ENCODE data around the gene GEMIN8.

Gene GEMIN8

DNA sequence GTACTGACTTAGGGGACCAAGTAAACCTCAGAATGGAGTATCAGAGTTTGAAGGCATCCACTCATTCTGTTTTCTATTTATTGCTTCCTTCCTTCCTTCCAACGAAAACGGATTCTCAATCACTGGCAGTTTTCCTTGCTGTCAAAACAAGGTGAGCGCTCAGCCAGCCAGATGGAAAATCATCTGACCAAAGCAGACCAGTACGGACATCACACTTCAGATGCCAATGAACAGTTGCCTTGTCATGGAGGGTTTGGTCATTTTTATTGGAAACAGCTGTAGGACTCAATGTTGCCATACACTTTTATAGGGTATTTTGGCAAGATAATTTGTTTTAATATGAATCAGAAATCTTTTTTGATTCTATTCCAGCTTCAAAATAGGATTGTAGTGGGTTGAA lies 16.6 kb downstream of the GEMIN8 start:
- TF ChIP-seq, protein P1, sequence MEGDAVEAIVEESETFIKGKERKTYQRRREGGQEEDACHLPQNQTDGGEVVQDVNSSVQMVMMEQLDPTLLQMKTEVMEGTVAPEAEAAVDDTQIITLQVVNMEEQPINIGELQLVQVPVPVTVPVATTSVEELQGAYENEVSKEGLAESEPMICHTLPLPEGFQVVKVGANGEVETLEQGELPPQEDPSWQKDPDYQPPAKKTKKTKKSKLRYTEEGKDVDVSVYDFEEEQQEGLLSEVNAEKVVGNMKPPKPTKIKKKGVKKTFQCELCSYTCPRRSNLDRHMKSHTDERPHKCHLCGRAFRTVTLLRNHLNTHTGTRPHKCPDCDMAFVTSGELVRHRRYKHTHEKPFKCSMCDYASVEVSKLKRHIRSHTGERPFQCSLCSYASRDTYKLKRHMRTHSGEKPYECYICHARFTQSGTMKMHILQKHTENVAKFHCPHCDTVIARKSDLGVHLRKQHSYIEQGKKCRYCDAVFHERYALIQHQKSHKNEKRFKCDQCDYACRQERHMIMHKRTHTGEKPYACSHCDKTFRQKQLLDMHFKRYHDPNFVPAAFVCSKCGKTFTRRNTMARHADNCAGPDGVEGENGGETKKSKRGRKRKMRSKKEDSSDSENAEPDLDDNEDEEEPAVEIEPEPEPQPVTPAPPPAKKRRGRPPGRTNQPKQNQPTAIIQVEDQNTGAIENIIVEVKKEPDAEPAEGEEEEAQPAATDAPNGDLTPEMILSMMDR (IDR thresholded peaks at IDR 0.05; ENCODE audit: extremely low read depth, insufficient read depth, missing control alignments), result no peak
- no peak for DNase-seq (ENCODE audit: low spot score)
- in situ Hi-C loops (cut with MboI; ENCODE audit: low pct_unique_long_range_greater_than_20kb, low sequenced_read_pairs, unreplicated experiment), result no loop called here

DNA sequence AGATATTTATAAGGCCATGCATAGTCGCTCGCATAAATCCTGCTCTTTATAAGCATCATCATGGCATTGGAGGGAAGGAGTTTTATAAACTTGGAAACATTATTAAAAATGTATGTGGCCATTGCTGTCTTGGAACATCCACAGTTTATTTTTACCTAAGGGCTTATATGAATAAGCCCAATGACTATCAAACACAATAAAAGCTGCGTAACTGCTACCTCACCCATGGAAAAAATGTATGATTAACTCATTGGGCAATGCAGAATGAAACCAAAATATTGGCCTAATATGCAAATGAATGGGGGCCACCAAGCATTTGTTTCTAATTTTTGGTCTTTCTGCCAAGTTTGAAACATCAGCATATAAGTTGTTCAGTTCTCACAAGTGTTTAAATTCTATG lies 19.1 kb downstream of the GEMIN8 start:
- DNase-seq (ENCODE audit: low spot score), result no peak
- TF ChIP-seq, protein P1 (IDR thresholded peaks at IDR 0.05; ENCODE audit: extremely low read depth, insufficient read depth, missing control alignments), result no peak
- in situ Hi-C loops (cut with MboI; ENCODE audit: low pct_unique_long_range_greater_than_20kb, low sequenced_read_pairs, unreplicated experiment), result no loop called here

DNA sequence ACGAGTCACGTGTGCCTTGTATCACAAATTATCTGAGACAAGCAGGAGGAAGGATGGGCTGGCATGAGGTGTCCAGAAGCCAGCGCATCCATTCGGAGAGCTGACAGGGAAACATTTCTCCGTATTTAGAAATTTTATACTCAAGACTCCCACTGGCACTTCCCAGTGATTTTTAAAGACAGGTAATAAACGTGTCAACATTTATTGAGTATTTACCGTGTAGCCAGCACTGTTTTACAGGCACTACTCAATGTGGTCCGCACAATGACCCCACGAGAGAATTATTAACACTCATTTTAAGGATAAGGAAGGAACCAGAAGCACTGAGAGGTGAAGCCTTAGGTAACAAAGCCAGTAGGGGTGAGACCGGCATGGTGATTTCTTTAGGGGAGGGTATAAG lies 23.2 kb downstream of the GEMIN8 start:
- in situ Hi-C loops (cut with MboI; ENCODE audit: low pct_unique_long_range_greater_than_20kb, low sequenced_read_pairs, unreplicated experiment), result no loop called here
- no peak for DNase-seq (ENCODE audit: low spot score)
- TF ChIP-seq, protein P1 (IDR thresholded peaks at IDR 0.05; ENCODE audit: extremely low read depth, insufficient read depth, missing control alignments), result no peak

DNA sequence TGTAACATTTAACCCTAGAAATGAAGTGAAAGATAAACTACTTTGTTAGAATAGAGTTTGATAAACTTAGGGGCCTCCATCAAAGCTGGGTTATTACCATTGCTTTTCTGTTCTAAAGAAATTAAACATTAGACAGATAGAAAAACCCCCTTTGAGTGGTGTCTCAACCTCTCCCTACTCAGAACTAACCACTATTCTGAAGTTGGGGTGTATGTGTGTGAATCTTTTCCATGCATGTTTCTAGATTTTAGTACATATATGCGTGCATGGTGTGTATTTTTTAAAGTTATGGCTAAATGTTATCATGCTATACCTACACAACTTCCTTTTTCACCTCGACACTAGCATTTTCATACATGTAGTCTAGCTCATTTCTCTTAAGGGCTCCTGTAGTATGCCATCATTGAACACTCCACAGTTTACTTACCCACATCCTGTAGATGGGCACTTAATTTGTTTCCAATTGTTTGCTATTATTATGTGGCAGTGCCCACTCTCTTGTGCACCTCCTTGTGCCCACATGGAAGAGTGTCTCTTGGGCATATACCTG lies 25.7 kb downstream of the GEMIN8 start:
- TF ChIP-seq, protein P1 (IDR thresholded peaks at IDR 0.05; ENCODE audit: extremely low read depth, insufficient read depth, missing control alignments), result no peak
- in situ Hi-C loops (cut with MboI; ENCODE audit: low pct_unique_long_range_greater_than_20kb, low sequenced_read_pairs, unreplicated experiment), result no loop called here
- no peak for DNase-seq (ENCODE audit: low spot score)

DNA sequence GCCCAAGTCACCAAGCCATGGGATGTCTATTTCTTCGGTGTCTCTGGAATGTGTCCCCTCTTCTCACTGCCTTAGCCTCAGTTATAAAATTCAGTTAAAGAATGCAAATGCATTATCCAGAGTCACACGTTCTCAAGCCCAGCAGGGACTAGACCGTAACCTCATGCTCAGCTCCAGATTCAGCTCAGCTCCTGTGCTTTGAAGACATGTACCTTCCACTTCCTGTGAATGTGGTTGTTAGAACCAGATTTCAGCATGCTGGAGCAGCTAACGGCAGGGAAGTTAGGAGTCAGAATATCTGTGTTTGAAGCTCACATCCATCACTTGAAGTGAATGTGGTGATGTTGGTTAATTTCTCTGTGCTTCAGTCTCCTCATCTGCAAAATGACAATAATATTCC lies 26.7 kb downstream of the GEMIN8 start:
- TF ChIP-seq, protein P1 (IDR thresholded peaks at IDR 0.05; ENCODE audit: extremely low read depth, insufficient read depth, missing control alignments), result no peak
- in situ Hi-C loops (cut with MboI; ENCODE audit: low pct_unique_long_range_greater_than_20kb, low sequenced_read_pairs, unreplicated experiment), result no loop called here
- DNase-seq (ENCODE audit: low spot score), result no peak

DNA sequence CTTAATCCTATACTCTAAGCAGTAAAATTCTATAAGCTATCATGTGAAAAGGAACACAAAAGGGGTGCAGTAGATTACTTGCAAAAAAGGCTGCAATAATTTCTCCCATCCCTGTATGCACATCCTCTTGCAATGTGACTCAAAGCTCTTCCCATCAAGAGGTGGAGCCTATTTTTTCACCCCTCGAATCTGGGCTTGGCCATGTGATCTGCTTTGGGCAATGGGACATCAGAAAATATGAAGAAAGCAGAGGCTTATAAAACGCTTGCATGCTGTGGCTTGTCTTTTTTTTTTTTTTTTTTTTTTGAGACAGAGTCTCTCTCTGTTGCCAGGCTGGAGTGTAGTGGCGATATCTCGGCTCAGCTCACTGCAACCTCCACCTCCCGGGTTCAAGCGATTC lies 33.0 kb downstream of the GEMIN8 start:
- in situ Hi-C loops (cut with MboI; ENCODE audit: low pct_unique_long_range_greater_than_20kb, low sequenced_read_pairs, unreplicated experiment), result no loop called here
- DNase-seq (ENCODE audit: low spot score), result no peak
- TF ChIP-seq, protein P1 (IDR thresholded peaks at IDR 0.05; ENCODE audit: extremely low read depth, insufficient read depth, missing control alignments), result no peak
